ENCODE results near the gene CRYGB.

CRYGB gene

GRCh38 chr2:208189069-208189809 lies 43.3 kb upstream of the CRYGB start:
- no peak for TF ChIP-seq FOXP2 (optimal IDR thresholded peaks at IDR 0.05; ENCODE audit: borderline replicate concordance, extremely low read depth, extremely low read length, insufficient read depth)

- TF ChIP-seq POLR2AphosphoS5 (IDR thresholded peaks at IDR 0.05; ENCODE audit: low read depth, low read length) (no peak), SIN3A (IDR thresholded peaks at IDR 0.05; ENCODE audit: borderline replicate concordance, insufficient read depth, low read length) (no peak), REST (IDR thresholded peaks at IDR 0.05; ENCODE audit: insufficient read depth in 1 of 2, low read depth in 2 of 2, low read length in 2 of 2) (no peak), TAF1 (IDR thresholded peaks at IDR 0.05; ENCODE audit: borderline replicate concordance, insufficient read depth, low read length) (no peak), FOXP2 (optimal IDR thresholded peaks at IDR 0.05; ENCODE audit: borderline replicate concordance, extremely low read depth, extremely low read length, insufficient read depth) (no peak)
These were observed 40.9 kb upstream of the CRYGB start for GRCh38 chr2:208186893-208187292.

- TF ChIP-seq POLR2AphosphoS5 (IDR thresholded peaks at IDR 0.05; ENCODE audit: low read depth, low read length) (no peak), SIN3A (IDR thresholded peaks at IDR 0.05; ENCODE audit: borderline replicate concordance, insufficient read depth, low read length) (no peak), REST (IDR thresholded peaks at IDR 0.05; ENCODE audit: insufficient read depth in 1 of 2, low read depth in 2 of 2, low read length in 2 of 2) (no peak), FOXP2 (optimal IDR thresholded peaks at IDR 0.05; ENCODE audit: borderline replicate concordance, extremely low read depth, extremely low read length, insufficient read depth) (no peak), TAF1 (IDR thresholded peaks at IDR 0.05; ENCODE audit: borderline replicate concordance, insufficient read depth, low read length) (no peak)
These were observed 40.5 kb upstream of the CRYGB start for GRCh38 chr2:208186465-208186864.

- TF ChIP-seq FOXP2 (optimal IDR thresholded peaks at IDR 0.05; ENCODE audit: borderline replicate concordance, extremely low read depth, extremely low read length, insufficient read depth), result no peak
- no peak for TF ChIP-seq REST (IDR thresholded peaks at IDR 0.05; ENCODE audit: insufficient read depth in 1 of 2, low read depth in 2 of 2, low read length in 2 of 2)
- no peak for TF ChIP-seq TAF1 (IDR thresholded peaks at IDR 0.05; ENCODE audit: borderline replicate concordance, insufficient read depth, low read length)
- no peak for TF ChIP-seq POLR2AphosphoS5 (IDR thresholded peaks at IDR 0.05; ENCODE audit: low read depth, low read length)
- TF ChIP-seq SIN3A (IDR thresholded peaks at IDR 0.05; ENCODE audit: borderline replicate concordance, insufficient read depth, low read length), result no peak
These were observed 38.2 kb upstream of the CRYGB start for GRCh38 chr2:208183972-208184705.

- no peak for TF ChIP-seq FOXP2 (optimal IDR thresholded peaks at IDR 0.05; ENCODE audit: borderline replicate concordance, extremely low read depth, extremely low read length, insufficient read depth)
- TF ChIP-seq TAF1 (IDR thresholded peaks at IDR 0.05; ENCODE audit: borderline replicate concordance, insufficient read depth, low read length), result no peak
- TF ChIP-seq REST (IDR thresholded peaks at IDR 0.05; ENCODE audit: insufficient read depth in 1 of 2, low read depth in 2 of 2, low read length in 2 of 2), result no peak
- no peak for TF ChIP-seq POLR2AphosphoS5 (IDR thresholded peaks at IDR 0.05; ENCODE audit: low read depth, low read length)
- no peak for TF ChIP-seq SIN3A (IDR thresholded peaks at IDR 0.05; ENCODE audit: borderline replicate concordance, insufficient read depth, low read length)
These were observed 37.6 kb upstream of the CRYGB start for GRCh38 chr2:208183526-208183925.
